Prostate gland (tissue), 2 donors: ENCODE data around the gene KCTD18.

Experiments
- CTCF ChIP-seq, 4 experiments: fragments of 200-600 bp in 2 of 4; fragments of 450-650 bp in 2 of 4; sonication (generic) in 2 of 4; IDR thresholded peaks; 1 replicate in 3 of 4; 2 replicates in 1 of 4; pipeline ENCODE4 v1.5.1; 2016 to 2019; ENCODE audit warnings: antibody characterized with exemption in 4 of 4, mild to moderate bottlenecking in 2 of 4, moderate library complexity in 2 of 4
- POLR2A ChIP-seq: fragments of 450-650 bp; IDR thresholded peaks from one replicate; pipeline ENCODE4 v1.6.1; 2016; ENCODE audit warnings: antibody characterized with exemption, mild to moderate bottlenecking
- POLR2AphosphoS5 ChIP-seq: sonication (generic); formaldehyde crosslinking; IDR thresholded peaks from one replicate; pipeline ENCODE4 v1.6.1; 2017; ENCODE audit warnings: antibody characterized with exemption

- TF ChIP-seq CTCF (IDR thresholded peaks at IDR 0.05) = no peak
- no peak for TF ChIP-seq POLR2A
- no peak for TF ChIP-seq POLR2AphosphoS5
Measured at GRCh38 chr2:200502196-200502595, 7.7 kb downstream of the KCTD18 start.
